Keratinocyte (primary cell): Measurements from ENCODE around the gene RTN1.

Source experiments
- EZH2 ChIP-seq: IDR thresholded peaks from one replicate; pipeline ENCODE4 v1.6.1; 2012; ENCODE audit warnings: inconsistent platforms, mild to moderate bottlenecking, low read length, moderate library complexity
- TF ChIP-seq, protein P1 (sequence below), 3 experiments: IDR thresholded peaks in 1 of 3; conservative IDR thresholded peaks in 1 of 3; optimal IDR thresholded peaks in 1 of 3; 2 replicates in 2 of 3; 3 replicates in 1 of 3; pipeline versions ENCODE3 to v1.5.1; 2011; ENCODE audit warnings: low read length in 3 of 3, mild to moderate bottlenecking in 3 of 3, moderate library complexity in 2 of 3, control low read depth in 1 of 3, inconsistent platforms in 1 of 3; ENCODE audit not compliant: insufficient read depth in 2 of 3; ENCODE audit errors: extremely low read depth in 1 of 3

DNA sequence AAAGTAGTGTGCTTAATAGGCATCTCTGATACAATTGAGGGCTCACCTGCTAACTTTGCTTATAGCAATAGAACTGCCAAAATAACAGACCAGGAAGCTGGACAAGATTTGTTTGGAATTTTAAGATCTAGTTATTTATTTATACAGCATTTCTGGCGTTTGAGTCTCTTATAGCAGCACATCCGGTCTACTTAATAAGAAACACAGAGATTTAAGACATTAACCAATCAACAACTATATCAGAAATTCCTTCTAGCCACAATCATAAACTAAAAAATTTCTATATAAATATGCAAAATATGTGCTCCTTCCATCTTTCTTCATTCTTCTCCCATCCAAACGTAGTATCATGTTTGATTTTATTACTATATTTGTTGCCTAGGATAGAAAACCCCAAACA, 2.6 kb downstream of the RTN1 start:
- TF ChIP-seq, protein P1, sequence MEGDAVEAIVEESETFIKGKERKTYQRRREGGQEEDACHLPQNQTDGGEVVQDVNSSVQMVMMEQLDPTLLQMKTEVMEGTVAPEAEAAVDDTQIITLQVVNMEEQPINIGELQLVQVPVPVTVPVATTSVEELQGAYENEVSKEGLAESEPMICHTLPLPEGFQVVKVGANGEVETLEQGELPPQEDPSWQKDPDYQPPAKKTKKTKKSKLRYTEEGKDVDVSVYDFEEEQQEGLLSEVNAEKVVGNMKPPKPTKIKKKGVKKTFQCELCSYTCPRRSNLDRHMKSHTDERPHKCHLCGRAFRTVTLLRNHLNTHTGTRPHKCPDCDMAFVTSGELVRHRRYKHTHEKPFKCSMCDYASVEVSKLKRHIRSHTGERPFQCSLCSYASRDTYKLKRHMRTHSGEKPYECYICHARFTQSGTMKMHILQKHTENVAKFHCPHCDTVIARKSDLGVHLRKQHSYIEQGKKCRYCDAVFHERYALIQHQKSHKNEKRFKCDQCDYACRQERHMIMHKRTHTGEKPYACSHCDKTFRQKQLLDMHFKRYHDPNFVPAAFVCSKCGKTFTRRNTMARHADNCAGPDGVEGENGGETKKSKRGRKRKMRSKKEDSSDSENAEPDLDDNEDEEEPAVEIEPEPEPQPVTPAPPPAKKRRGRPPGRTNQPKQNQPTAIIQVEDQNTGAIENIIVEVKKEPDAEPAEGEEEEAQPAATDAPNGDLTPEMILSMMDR (optimal IDR thresholded peaks at IDR 0.05 in 1 of 3, IDR thresholded peaks at IDR 0.05 in 1 of 3, conservative IDR thresholded peaks at IDR 0.05 in 1 of 3; ENCODE audit: extremely low read depth in 1 of 3, insufficient read depth in 2 of 3, low read length in 3 of 3): no peak
- TF ChIP-seq EZH2: no peak
